Measurements from ENCODE around the gene CLMN.

The CLMN gene

GRCh38 chr14:95320078-95320895, 579 bp upstream of the CLMN start:
- no peak for DNase-seq

- no peak for DNase-seq
Observed at GRCh38 chr14:95318399-95319311, 1.1 kb downstream of the CLMN start.

- no peak for DNase-seq
Observed at GRCh38 chr14:95317817-95318343, 1.8 kb downstream of the CLMN start.

DNA sequence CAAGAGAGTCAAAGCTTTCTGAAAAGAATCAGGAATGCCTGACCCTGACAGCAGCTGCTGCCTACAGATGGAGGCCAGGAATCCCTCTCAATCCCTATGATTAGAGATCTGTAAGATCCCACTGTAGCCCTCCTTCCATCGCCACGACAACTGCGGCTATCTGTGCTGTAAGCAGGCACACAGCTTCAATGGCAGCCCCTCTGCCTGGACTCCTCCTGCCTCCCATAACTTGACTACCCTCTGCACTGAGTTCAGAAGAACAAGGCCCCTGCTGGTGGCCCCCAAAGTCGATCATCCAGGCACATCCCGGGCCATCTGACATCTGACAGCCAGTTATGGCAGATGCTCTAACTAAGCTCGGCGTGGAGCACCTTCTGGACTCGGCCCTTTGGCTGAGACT, 2.9 kb downstream of the CLMN start:
- no peak for DNase-seq

DNA sequence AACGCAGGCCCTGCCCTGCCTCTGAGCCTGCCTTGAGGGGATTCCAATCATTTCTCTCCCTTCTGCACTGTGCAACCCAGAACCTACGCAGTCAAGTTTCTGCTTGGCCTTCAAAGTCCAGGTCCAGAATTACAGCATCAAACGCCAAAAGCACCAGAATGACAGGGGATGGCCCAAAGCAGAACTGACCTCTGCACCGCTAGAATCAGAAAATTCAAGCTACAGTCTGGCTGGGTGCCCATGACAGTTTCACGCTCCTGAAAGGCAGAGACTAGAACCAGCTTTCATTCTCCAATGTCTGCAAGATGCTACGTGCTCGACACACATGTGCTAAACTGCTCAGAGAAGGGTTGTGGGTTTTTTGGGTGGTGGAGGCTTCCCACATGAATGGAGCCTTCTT, 4.1 kb downstream of the CLMN start:
- no peak for DNase-seq

DNA sequence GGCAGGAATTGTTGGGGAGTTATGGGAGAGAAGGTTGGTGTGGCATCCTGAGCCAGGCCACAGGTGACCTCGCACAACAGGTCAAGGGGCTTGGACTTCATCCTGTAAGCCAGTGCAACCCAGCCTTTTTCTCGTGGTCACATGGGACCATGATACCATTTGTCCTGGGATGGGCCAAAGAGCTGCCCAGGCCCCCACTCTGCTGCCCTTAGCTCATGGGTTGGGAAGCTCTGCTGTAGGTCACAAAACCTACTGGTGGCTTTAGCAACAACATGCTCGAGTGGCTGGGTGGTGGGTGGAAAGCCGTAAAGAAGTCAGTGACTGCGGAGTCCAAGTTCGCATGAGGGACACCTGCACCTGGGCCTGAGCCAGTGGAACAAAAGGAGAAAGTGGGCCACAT, 4.6 kb downstream of the CLMN start:
- DNase-seq, result no peak

DNA sequence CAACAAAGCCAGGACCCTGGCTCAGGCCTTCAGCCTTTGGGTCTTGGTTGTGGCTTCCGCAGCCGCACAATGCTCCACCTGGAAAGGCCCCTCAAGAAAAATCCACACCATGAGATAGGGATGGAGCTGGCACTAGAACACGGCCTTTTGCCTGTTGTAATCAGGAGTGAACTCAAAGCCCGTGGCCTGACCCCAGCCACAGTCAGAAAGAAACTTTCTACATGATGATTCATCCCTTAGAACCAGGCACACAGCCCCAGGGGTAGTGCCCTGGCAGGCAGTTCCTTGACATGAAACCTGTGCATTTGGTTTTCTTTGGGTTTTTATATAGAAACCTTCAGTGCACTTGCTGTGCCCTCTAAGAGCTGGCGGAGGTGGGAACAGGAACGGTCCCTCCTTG, 5.1 kb downstream of the CLMN start:
- peak in 2 of 5 experiments; percentile 2 to 59 for DNase-seq

- DNase-seq, result no peak
Observed at GRCh38 chr14:95313707-95314106, 6.0 kb downstream of the CLMN start.

DNA sequence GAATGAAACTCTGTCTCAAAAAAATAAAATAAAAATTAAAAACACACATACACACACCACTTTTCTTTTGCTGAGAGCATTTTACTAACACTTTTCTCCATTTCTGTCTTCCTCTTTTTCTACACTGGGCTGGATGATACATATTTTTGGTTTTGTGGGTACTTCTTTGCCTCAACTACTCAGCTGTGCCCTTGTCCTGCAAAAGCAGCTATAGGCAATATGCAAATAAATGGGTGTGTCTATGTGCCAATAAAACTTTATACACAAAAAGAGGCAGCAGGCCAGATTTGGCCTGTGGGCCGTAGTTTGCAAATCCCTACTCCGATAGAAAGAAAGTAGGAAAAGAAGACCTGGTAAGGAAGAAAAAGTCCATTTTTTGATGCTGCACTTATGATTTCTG, 6.5 kb downstream of the CLMN start:
- no peak for DNase-seq

DNA sequence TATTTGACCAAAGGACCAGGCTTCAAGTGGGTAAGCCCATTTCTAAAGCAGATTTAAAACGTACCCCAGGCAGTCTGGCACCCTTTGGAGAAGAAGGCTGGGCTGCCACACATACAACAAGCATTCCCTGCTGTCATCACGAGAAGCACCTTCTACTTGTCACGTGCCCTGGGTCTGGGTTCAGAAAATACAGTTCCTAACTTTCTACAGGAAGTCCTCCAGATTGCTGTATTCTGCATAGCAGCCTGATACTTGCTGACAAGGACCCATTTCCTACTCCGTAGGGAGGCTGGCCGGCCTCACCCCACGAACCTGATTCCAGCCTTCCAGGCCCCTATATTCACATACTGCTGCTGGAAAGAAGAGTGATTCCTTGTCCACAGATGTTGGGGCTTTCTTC, 7.4 kb downstream of the CLMN start:
- DNase-seq, result no peak

GRCh38 chr14:95311752-95312151, 8.0 kb downstream of the CLMN start:
- DNase-seq, result no peak

DNA sequence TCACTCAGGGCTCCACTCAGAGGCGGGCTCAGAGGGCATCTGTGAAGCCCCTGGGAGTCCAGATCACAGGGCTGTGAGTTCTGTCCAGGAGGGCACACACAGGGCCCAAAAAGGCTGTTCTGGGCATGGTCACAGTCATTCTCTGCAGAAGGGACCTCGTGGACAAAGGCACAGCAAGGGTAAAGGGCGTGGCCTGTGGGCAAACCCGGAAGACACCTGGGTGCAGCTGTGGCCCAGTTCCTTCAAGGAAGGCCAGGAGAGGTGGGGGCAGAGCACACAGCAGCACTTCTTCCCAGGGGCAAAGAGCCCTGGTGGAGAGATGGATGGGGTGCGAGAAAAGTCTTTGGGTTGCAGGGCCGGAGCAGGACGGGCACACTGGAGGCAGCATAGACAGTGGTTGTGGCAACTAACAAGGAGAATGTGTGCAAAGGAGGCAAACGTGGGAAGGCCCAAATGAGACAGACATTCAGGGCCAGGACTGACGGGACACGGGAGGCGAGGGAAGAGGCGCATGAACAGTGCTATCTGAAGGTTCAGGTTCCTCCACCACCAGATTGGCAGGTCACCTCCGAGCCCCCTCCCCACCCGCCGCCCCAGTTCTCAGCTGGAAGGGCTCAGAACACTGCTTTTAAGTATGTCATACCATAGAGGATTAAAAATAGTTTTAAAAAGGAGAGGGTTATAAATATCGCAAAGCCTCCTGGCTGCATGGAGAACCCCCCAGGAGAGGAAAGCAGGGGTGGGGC, 8.9 kb downstream of the CLMN start:
- DNase-seq, result no peak

DNA sequence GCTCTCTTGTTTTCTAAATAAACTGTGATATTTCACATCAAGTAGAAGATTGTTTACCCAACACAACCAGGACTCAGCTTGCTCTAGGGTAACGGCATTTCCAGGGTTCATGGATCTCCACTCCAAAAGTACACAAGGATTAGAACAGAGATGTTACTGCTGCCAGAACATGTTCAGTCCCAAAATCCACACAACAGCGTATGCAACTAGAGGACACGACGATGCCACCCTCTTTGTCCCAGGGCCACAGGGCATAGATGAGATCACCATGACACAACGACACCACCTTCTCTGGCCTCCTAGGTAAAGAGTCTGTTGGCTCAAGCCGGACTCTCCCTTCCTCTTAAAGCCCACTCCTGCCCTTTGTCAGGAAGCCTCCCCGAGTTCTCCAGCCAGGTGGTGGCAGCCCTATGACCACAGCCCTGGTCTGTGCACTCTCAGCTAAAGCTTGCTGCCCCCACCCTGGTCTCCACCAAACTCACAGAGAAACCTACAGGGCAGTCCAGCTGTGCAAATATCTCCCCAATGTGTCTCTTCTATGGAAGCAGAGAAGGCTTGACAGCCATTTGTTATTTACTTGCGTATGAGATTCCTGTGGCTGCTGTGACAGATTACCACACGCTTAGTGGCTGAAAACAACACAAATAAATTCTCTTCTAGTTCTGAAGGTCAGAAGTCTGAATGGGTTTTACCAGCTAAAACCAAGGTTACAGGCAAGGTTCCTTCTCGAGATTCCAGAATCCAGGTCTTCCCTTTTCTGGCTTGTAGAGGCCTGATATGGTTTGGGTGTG, 10.3 kb downstream of the CLMN start:
- no peak for DNase-seq

GRCh38 chr14:95308073-95308472, 11.6 kb downstream of the CLMN start:
- no peak for DNase-seq

GRCh38 chr14:95307402-95308041, 12.2 kb downstream of the CLMN start:
- no peak for DNase-seq

DNA sequence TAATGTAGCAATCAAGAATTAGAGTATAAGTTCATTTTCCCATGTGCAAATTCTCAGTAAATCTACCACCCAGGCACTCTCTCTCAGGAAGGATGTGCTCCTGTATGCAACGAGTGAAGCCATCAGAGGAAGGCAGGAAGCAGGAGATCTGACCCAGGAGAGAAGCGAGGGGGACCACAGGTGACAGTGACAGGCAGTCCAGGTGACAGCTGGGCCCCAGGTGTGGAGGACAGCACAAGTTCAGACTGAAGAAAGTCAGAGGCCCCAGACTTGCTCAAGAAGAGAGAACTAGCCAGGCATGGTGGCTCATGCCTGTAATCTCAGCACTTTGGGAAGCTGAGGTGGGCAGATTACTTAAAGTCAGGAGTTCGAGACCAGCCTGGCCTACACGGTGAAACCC, 13.8 kb downstream of the CLMN start:
- DNase-seq, result no peak

DNA sequence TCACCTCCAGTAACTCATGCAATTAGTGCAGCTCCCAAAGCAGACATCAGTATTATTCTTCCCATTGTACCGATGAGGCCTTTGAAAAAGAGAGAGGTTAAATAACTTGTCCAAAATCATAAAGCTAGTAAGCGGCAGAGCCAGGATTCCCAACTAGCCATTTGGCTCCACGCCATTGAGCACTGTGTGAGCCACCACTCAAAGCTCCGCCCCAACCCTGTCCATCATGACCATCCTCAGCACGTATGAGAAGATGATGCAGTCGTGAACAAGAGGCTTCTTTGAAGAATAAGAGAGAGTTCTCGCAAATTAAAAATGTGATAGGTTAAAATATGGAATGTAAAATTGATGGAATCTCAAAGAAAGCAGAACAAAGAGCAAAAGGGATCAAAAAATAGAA, 14.6 kb downstream of the CLMN start:
- no peak for DNase-seq

GRCh38 chr14:95304342-95304741, 15.4 kb downstream of the CLMN start:
- DNase-seq, result no peak

- DNase-seq, result no peak
Observed at GRCh38 chr14:95303552-95303951, 16.2 kb downstream of the CLMN start.

GRCh38 chr14:95302667-95303506, 16.8 kb downstream of the CLMN start:
- no peak for DNase-seq
